ENCODE data around the gene LAMA5.

LAMA5 gene

GRCh38 chr20:62263396-62263795 lies 103.7 kb downstream of the LAMA5 start:
- Histone ChIP-seq H3K36me3 (ENCODE audit: control insufficient read depth, insufficient read depth, low read length) (peaks cover 46% of the 10 kb centered on the region), H3K4me1 (ENCODE audit: control insufficient read depth, insufficient read depth, low read length) (no peaks in the 10 kb centered on the region), H3K27me3 (ENCODE audit: control insufficient read depth, insufficient read depth, low read length) (no peaks in the 10 kb centered on the region), H3K4me3 (ENCODE audit: low read depth, low read length) (no peak overlapping the region), H3K9me3 (ENCODE audit: control insufficient read depth, insufficient read depth, low read length) (no peaks in the 10 kb centered on the region), H3K9ac (ENCODE audit: low read depth, low read length) (no peak overlapping the region)

- Histone ChIP-seq H3K4me1 (ENCODE audit: control insufficient read depth, insufficient read depth, low read length) (no peaks in the 10 kb centered on the region), H3K9me3 (ENCODE audit: control insufficient read depth, insufficient read depth, low read length) (no peaks in the 10 kb centered on the region), H3K4me3 (ENCODE audit: low read depth, low read length) (no peak overlapping the region), H3K27me3 (ENCODE audit: control insufficient read depth, insufficient read depth, low read length) (no peaks in the 10 kb centered on the region), H3K9ac (ENCODE audit: low read depth, low read length) (no peak overlapping the region), H3K36me3 (ENCODE audit: control insufficient read depth, insufficient read depth, low read length) (peaks cover 46% of the 10 kb centered on the region)
These were observed 105.0 kb downstream of the LAMA5 start for GRCh38 chr20:62262064-62262463.

GRCh38 chr20:62259294-62259565 lies 107.9 kb downstream of the LAMA5 start:
- Histone ChIP-seq H3K36me3 (ENCODE audit: control insufficient read depth, insufficient read depth, low read length) (peaks cover 41% of the 10 kb centered on the region), H3K4me3 (ENCODE audit: low read depth, low read length) (no peak overlapping the region), H3K27me3 (ENCODE audit: control insufficient read depth, insufficient read depth, low read length) (no peaks in the 10 kb centered on the region), H3K4me1 (ENCODE audit: control insufficient read depth, insufficient read depth, low read length) (no peaks in the 10 kb centered on the region), H3K9me3 (ENCODE audit: control insufficient read depth, insufficient read depth, low read length) (no peaks in the 10 kb centered on the region), H3K9ac (ENCODE audit: low read depth, low read length) (no peak overlapping the region)
